Fibroblast of skin of abdomen (primary cell): ENCODE data around the gene PLLP.
"Not testable (repeated sequence)": the region's sequence is repeated elsewhere in the genome, so short reads cannot be mapped to it uniquely, and the experiment has no call there.

Experiments used
- DNase-seq: peaks from one replicate; pipeline ENCODE4 v3.0.0-alpha.2; 2013

The PLLP gene

DNA sequence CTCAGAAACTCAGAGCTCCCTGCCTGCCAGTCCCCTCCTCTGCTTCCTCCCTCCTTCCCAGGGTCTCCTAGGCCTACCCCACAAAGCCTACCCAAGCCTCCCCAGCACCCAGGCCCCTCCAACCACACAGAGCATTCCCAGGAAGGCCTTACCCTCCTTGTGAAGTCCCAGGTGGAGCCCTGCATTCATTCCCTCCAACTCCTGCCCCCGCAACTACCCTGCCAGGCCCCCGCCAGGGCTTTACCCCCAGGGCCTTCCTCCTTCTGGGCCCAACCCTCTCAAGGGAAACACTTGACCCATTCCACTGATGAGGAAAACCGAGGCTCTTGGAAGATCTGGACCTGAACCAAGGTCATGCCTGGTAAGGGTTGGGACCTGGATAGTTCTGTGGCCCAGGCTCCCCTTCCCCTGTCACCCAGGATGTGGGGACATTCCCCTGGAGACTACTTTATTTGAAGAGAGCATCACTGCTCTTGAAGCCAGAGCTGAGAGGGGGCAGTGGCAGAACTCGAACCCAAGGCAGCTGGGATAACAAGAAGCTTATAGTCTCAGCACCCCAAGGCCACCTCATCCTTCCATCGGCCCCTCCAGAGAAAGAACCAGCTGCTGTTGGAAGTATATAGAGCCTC lies 12.5 kb downstream of the PLLP start:
- no peak for DNase-seq

DNA sequence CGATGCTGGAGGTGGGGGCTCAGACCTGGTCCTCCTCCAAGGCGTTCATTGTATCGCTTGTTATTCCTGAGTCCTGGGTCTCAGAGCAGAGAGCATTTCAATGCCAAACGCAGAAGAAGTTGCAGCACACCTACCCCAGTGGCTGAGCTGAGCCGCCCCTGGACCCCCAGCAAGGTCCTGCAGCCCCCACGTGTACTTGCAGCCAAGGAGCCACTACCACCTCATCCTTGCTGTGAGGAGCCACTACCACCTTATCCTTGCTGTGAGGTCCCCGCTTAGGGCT lies 13.5 kb downstream of the PLLP start:
- DNase-seq, result no peak

DNA sequence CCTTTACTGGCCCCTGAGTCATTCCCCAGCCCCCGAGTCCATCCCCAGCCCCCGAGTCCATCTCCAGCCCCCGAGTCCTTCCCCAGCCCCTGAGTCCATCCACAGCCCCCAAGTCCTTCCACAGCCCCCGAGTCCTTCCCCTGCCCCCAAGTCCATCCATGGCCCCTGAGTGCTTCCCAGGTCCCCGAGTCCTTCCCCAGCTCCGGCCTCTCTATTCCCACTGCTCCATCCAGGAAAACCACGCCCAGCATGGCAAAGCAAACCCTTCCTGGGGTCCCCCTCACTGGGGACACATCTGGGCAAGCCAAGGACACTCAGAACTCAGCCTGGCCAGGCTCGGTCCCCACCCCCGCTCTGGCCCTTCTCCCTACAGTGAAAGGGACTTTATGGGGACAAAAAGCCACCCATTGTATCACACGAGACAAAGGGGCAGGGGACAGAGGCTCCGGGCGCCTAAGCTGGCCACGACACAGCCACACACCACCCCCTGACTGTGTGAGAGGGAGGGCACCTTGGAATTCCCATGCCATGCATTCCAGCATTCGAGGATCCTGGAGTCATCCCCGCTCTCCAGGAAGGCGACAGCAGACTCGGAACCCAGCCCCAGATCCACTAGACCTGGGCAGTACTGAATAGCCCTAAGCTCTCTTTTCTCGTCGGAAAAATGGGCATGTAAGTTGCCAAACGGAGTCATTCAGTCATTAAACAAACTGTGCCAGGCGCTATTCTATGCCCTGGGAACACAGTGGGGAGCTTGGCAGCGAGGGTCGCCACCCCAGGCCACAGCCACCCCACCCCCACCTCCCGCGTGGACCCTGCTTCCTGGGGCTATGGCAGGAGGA lies 14.0 kb downstream of the PLLP start:
- DNase-seq, result no peak

DNA sequence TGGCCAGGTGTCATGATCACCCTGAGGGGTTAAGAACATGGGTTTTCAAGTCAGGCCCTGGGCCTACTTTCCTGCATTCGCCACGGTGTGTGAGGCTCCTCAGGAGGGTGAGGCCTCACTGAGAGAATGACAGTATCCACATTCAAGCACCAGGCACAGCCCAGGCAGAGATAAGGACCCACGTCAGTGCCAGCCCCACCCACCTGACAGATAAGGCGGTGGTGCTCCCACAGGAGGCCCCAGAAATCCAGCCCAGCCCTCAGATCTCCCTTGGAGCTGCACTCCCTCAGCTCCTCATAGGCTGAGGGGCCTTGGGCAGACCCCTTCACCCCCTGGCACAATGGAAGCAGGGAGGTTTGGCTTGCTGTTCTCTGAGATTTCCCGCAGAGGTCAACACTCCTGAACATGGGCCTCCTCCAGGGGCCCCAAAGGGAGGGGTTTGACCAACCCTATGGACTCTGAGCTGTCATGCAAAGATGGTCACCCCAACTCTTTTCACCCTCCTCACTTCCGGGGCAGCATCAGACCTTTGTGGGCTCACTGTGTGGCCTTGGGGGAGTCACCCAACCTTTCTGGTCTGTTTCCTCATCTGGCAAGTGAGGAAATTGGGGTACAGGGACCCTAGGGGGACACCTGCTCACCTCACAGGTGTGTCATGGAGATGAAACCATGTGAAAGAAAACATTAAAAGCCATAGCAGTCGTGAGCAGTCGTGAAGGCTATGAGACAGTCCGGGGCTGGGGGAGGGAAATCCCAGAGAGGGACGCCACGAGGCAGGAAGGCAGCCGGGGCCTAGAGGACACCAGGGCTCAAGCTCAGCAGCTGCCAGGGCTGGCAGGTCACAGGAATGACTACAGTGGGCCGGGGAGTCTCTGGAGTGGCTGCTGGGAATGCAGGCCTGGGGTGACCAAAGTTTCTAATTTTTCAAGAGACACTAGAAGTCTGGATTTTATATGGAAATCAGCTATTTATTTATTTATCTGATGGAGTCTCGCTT lies 15.4 kb downstream of the PLLP start:
- DNase-seq, result no peak

DNA sequence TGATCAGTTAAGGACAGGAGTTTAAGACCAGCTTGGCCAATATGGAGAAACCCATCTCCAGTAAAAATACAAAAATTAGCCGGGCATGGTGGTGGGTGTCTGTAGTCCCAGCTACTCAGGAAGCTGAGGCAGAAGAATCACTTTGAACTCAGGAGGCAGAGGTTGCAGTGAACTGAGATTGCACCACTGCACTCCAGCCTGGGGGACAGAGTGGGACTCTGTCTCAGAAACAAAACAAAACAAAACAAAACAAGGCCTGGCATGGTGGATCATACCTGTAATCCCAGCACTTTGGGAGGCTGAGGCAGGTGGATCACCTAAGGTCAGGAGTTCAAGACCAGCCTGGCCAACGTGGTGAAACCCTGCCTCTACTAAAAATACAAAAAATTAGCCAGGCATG lies 17.1 kb downstream of the PLLP start:
- not testable (repeated sequence) for DNase-seq

DNA sequence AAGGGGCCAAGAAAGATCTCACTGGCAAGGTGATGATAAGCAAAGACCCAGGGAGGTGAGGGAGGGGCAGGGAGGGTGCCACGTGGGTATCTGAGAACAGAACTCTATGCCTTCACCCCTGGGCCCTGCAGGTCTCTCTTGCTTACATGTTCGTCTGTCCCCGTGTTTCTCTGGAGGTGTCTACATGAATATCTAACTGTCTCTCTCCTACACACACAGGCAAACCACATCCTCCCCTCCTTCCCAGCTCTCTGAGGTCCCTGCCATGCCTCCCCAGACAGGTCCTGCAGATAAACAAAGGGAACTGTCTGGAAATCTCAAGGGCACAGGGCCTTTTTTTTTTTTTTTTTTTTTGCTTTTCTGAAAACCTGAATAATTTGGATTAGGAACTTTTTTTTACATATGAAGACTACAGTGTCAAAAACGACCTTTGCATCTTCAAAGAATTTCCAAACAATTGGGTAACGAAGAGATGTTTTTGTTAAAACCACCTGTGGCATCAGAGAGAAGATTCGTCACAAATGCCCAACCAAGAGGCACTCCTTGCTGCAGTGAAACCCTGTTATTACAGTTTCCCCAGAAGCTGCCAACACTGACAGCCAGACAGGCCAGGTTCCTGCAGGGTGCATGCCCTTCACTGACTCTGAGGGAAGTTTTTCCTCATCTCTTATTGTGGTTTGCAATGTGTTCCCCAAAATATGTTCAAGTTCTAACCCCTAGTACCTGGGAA lies 17.8 kb downstream of the PLLP start:
- no peak for DNase-seq

DNA sequence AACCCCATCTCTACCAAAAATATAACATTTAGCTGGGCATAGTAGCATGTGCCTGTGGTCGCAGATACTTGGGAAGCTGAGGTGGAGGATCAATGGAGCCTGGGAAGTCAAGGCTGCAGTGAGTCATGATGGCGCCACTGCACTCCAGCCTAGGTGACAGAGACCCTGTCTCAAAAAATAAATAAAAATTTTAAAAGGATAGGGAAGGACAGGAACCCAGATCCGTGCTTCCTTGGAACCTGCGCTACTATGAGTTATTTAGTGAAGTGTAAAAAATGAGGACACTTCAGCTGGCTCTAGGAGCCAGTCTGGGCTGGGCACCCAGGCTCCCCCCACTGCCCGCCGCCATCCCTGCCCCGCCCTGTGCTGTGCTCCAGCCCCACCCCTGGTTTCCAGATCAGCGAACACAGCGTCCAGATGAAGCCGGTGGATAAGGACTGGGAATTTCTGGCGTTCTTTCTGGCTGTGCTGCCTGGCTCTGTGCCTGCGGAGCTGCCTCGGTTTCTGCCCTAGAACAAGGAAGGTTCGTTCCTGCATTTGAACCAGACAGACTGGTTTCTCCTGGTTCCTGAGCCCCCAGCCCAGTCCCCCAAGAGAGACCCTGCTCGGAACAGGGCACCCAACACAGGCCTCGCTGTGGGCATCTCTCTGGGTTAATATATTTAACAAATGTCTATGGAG lies 18.5 kb downstream of the PLLP start:
- no peak for DNase-seq

DNA sequence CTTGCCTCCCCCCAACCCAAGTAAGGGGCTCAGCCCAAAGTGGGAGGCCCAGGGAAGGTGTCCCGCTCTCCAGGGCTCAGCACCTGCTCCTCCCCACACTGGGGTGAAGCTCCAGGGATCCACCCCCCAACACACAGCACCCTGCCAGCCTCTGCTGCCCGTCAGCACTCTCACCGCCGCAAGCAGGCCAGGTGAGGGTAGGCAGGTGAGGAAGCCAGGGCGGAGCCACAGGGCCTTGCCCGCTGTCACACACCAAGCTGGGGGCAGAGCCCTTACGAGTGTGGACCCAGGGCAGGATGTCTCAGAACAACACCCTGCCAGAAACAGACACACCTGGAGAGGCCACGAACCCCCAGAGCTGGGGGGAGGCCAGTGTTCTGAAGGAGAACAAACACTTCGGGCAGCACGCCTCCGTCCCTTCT lies 19.5 kb downstream of the PLLP start:
- DNase-seq, result no peak

DNA sequence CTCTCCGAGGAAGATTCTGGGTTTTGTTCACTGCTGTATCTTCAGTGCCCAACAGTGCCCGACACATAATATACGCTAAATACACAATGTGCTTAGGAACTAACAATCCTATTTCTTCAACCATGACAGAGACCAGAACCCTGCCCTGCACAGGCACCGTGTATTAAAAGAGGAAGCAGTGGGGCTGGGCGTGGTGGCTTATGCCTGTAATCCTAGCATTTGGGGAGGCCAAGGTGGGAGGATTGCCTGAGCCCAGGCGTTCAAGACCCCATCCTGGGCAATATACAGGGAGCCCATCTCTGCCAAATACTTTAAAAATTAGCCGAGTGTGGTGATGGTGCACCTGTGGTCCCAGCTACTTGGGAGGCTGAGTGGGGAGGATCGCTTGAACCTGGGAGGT lies 20.1 kb downstream of the PLLP start:
- DNase-seq, result no peak

DNA sequence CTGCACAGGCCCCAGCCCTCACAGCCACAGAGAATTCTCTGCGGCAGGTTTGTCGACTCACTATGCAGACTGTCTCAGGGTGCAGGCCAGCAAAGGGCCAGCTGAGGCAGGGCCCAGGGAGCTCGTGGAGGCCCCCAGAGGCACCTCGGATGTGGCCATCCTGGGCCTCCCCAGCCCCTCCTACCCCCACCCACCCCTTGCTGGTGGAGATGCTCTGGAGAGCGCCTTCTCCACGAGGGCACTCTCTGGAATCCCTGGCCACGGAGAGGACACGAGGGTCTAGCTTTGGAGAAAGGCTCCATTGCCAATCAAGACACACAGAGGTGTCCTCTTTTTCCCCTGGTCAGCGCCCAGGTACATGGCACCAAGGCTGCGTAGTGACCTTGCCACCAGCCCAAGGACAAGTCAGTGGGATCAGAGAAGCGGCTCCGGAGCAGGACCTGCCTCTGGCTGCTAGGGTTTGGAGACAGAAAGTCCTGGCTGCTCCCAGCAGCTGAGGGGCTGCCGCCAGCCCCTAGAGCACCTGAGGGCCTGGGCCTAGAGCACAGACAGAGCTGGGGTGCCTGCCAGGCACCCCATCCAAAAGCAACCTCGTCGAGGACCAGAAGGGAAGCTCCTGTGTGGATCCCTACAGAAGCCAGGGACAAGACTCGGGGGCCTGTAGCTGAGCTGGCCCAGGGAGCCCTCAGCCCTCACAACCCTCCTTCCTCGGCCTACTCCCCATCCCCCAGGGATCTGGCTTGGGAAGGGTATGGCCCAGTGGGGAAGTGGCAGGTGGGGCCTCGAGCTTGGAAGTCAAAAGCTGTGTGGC lies 20.7 kb downstream of the PLLP start:
- DNase-seq, result no peak

DNA sequence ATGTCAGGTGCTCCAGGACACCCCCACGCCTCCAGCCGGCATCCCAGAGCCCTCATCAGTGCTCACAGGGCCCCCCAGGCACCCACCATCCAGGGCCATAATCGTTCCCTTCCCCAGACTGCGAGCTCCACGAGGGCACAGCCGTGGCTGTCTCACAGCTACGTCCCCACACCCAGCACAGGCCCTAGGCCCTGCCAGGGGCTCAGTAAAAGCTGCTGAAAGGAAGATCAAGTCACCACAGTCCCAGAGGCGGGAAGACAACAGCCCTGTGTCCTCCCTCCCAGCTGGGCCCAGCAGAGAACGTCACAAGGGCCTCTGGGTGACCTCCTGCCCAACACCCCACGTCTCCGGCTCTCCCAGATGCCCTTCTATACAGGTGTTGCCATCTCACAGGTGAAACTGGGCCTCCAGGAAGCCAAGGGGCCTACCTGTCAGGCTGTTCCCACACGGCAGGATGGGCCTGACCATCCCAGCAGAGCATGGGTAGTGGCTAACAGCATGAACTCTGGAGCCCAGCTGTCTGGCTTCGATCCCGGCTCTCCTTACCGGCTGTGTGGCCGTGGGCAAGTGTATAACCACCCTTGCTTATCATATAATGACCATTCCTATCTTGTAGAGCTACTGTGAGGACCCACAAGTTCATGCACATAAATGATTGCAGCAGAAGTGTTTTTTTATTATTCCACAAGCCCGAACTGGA lies 21.5 kb downstream of the PLLP start:
- DNase-seq, result no peak

DNA sequence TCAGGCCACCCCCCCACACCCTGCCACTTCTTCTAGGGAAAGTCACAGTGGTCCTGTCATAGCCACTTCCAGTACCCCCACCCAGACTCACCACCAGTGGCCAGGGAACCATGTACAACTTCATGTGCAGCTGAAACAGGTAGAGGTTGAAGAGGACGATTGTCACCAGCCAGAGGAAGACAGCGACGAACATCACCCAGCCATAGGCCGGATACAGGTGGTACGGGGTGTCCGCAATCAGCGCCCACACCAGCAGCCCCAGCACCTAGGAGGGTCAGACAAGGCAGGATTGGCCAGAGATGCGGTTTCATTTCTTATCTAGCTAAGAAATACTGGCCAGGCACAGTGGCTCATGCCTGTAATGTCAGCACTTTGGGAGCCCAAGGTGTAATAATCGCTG lies 22.7 kb downstream of the PLLP start:
- no peak for DNase-seq

DNA sequence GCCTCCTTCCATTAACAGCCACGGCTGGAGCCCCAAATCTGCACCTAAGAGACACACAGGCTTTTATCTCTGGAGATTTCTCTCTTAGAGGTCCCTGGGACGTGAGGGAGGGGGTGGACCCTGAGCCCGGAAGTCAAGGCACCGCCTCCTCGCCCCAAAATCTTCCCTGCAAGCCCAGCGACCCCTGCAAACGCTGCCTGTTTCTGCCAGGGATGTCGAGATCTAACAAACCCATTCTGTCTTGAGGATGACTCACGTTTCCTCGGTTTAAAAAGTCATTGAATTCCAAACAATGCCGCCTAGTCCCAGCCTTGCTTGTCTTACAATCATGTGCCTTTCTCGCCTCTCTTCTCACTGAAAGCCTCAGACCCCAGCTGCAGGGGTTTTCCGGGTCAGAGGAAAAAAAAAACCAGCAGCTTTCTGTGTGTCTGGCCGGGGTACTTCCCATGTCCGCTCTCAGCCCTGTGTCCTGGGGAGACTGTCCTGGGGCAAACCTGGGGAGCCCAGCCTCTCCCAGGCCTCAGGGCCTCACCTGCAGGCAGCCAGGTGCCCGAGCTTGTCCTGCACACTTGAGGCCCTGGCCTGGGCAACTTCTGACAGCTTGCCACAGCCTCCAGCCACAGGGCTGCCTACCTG lies 24.1 kb downstream of the PLLP start:
- peak; percentile 62 for DNase-seq

DNA sequence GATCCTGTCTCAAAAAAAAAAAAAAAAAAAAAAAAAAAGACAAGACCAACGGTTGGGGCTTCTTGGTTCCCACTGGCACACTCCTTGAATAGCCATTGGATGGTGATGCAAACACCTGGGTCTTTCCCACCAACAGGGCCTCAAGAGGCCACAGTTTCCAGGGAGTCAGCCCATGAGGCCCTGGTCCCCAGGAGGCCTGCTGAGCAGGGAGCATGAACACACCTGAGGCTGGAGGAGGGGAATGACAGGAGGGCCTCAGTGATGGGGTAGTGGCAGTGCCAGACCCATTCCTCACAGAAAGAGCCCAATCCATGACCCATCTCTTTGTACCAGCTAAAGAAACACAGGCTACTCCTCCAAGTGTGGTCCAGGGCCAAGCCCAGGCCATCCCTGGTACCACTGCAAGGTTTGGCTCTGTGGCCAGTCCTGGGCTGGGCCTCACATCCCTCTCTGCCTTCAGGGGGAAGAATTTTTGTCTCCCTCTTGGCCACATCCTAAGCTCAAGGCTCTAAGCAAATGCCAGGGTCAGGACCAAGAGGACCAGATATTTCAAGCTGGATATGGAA lies 25.5 kb downstream of the PLLP start:
- no peak for DNase-seq

DNA sequence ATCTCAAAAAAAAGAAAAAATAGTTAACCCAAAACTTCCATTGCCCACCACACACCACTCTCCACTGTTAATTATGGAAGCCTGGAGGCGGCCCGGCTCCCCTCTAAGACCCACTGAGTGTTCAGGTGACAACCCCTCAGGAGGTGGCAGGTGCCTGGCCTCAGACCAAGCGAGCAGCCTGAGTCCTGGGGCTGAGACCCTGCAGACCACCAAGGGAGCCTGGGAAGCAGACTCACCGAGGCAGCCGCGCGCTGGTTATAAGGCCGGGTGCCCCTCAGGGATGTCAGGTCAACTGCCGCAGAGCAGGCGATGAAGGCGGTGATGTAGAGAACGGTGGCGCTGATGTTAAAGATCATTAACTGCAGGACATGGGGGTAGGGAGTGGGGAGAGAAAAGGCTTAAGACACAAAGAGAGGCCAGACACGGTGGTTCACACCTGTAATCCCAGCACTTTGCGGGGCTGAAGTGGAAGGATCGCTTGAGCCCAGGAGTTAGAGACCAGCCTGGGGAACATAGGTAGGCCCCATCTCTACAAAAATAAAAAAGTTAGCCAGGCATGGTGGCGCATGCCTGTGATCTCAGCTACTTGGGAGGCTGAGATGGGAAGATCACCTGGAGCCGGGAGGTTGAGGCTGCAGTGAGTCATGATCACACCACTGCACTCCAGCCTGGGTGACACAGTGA lies 26.1 kb downstream of the PLLP start:
- no peak for DNase-seq

DNA sequence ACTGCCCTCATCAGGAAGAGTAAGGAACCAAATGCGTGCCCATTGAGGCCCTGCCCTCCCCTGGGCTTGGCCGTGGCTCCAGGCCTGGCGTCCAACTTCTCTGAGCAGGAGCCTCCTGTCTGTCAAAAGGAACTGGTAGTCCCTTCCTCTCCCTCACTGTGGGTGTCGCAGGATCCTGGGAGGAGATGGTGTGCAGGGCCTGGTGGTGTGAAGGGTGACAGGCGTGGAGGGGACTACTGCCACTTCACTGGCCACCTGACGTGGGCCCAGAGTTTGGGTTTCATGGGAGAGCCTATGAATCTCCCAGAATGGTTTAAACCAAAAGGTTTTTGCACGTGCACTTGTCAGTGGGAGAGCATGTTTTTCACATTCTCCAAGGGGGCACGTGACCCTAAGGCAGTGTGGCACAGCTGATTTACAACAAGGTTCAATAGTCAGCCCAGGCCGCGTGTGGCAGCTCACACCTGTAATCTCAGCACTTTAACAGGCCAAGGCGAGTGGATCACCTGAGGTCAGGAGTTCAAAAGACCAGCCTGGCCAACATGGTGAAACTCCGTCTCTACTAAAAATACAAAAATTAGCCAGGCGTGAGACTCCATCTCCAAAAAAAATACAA lies 26.9 kb downstream of the PLLP start:
- DNase-seq, result no peak

DNA sequence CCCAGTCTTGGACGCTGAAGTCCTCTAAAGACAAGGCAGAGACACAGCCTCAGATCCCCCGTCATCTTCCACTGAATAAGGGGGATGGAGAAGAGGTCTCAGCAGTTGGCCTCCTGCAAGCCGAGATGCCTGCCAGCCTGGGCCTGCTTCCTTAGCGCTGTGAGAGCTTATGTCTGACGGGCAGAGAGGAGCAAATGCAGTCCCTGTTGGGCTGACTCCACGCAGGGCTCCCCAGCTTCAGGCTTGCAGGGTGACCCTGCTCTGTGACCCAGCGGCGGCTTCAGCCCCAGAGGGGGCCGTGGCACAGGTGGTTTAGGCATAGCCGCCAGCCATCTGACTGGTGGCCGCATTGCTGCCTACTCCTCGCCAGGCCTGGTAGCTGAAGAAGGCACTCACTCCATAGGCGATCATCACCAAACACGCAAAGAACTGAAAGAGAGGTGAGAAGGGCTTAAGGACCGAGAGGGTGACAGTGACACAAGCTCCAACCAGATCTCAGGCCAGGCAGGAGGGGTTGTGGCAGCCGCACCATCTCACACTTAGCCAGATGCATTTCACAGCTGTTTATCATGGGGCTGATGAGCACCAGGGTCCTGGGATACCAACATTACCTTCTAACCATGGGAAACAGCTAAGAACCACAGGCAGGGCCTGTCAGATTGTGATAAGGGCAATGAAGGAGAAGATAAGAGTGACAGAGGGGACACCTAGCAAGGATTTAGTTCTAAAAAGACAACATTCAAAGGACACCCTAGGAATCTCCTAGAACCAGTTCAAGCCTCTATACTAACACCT lies 27.7 kb downstream of the PLLP start:
- no peak for DNase-seq
